Lung (tissue), 12 donors: ENCODE data around the gene PM20D1. TPM values are rescaled to one million over a fixed set of nuclear protein-coding genes. Genes with fewer than 3 reads are reported as not detected.

Experiments used
- ATAC-seq: fragments of 200-7000 bp; cut with Tn5 transposase; one replicate; pipeline ENCODE4 v1.9.1; 2020; ENCODE audit warnings: moderate number of reproducible peaks; ENCODE audit not compliant: insufficient read depth, low FRiP score
- DNase-seq, 3 donors: peaks; one replicate each; pipeline ENCODE4 v3.0.0-alpha.2; 2013 to 2017
- H3K27ac ChIP-seq, 2 donors: one replicate each; pipeline ENCODE4 v1.5.1; 2013; ENCODE audit warnings: mild to moderate bottlenecking in 2 of 2, moderate library complexity in 2 of 2, control low read depth in 1 of 2, inconsistent platforms in 1 of 2, low read depth in 1 of 2, low read length in 1 of 2
- H3K27me3 ChIP-seq, 3 donors: one replicate each; pipeline ENCODE4 v1.5.1; 2013; ENCODE audit warnings: low read length in 2 of 3; ENCODE audit not compliant: control insufficient read depth in 3 of 3, insufficient read depth in 3 of 3
- H3K36me3 ChIP-seq, 4 donors: one replicate each; pipeline ENCODE4 v1.5.1; 2013; ENCODE audit warnings: low read length in 4 of 4, mild to moderate bottlenecking in 1 of 4, moderate library complexity in 1 of 4; ENCODE audit not compliant: control insufficient read depth in 4 of 4, insufficient read depth in 4 of 4
- H3K4me1 ChIP-seq, 5 donors: one replicate each; pipeline ENCODE4 v1.5.1; 2013; ENCODE audit warnings: low read length in 5 of 5, mild to moderate bottlenecking in 2 of 5, moderate library complexity in 1 of 5; ENCODE audit not compliant: control insufficient read depth in 5 of 5, insufficient read depth in 5 of 5
- H3K4me3 ChIP-seq: one replicate; pipeline ENCODE4 v1.5.1; 2013; ENCODE audit warnings: mild to moderate bottlenecking, control low read depth, moderate library complexity
- H3K9ac ChIP-seq, 2 donors: one replicate each; pipeline ENCODE4 v1.5.1; 2013; ENCODE audit warnings: low read length in 2 of 2, control low read depth in 1 of 2; ENCODE audit not compliant: insufficient read depth in 1 of 2
- H3K9me3 ChIP-seq, 4 donors: one replicate each; pipeline ENCODE4 v1.5.1; 2013; ENCODE audit warnings: low read length in 3 of 4, mild to moderate bottlenecking in 1 of 4, moderate library complexity in 1 of 4; ENCODE audit not compliant: control insufficient read depth in 4 of 4, insufficient read depth in 3 of 4
- CTCF ChIP-seq: IDR thresholded peaks from 2 replicates; pipeline ENCODE4 v1.5.1; 2012; ENCODE audit warnings: mild to moderate bottlenecking; ENCODE audit errors: control extremely low read depth, extremely low read depth
- WGBS, 2 donors: extraction: QIAGEN DNeasy Blood & Tissue Kit; methylation state at CpG; one replicate each; pipeline ENCODE4 v1.1.7; 2013; 5-methylcytosine and 5-hydroxymethylcytosine counted together
- polyA plus RNA-seq, 2 donors: library from polyadenylated mRNA; stranded (reverse); fragments of 200-250 nt; gene quantifications; one replicate each; pipeline ENCODE4 v1.2.1, GENCODE V29; 2013
- total RNA-seq, 2 donors: library from RNA; depleted of rRNA in 1 of 2; stranded (reverse); fragments of >200 nt in 1 of 2; gene quantifications; one replicate each; pipeline ENCODE4 v1.2.1, GENCODE V29; 2014 to 2021
- donor health status: control.
- donor health status: control.
- donor health status: Bipolar disorder and iron deficiency.
- donor health status: healthy.
- donor health status: DM: yes; HTN: yes; CAD: no.

PM20D1 gene
- total and polyA plus RNA-seq, 4 donors = 0.06 to 0.48 (median 0.28) TPM; not detected in 1

GRCh38 chr1:205797168-205797567, 52.8 kb downstream of the PM20D1 start:
- Histone ChIP-seq H3K27ac (no peak overlapping the region), H3K9me3 (no peaks in the 10 kb centered on the region), H3K36me3 (peaks cover 14 to 46% (median 30%) of the 10 kb centered on the region in 4 donors), H3K9ac (no peak overlapping the region), H3K4me3 (no peak overlapping the region), H3K4me1 (peaks cover 0 to 11% (median 0%) of the 10 kb centered on the region in 5 donors), H3K27me3 (no peaks in the 10 kb centered on the region)
- ATAC-seq (no peak), DNase-seq (no peak)
- WGBS, 2 donors = 93 to 96% methylated on average over 2 of the region's 2 CpGs
- no peak for TF ChIP-seq CTCF

- no peaks in the 10 kb centered on the region for H3K4me1 ChIP-seq
- H3K9ac ChIP-seq = no peak overlapping the region
- 47 to 65% methylated on average over 5 of the region's 5 CpGs for WGBS, 2 donors
- H3K9me3 ChIP-seq = no peaks in the 10 kb centered on the region
- no peak for TF ChIP-seq CTCF
- H3K27ac ChIP-seq = no peak overlapping the region
- no peaks in the 10 kb centered on the region for H3K27me3 ChIP-seq
- no peak for ATAC-seq
- H3K4me3 ChIP-seq = no peak overlapping the region
- H3K36me3 ChIP-seq = peaks cover 23 to 44% (median 33%) of the 10 kb centered on the region in 4 donors
- no peak for DNase-seq
Measured at GRCh38 chr1:205794011-205794730, 55.8 kb downstream of the PM20D1 start.

DNA sequence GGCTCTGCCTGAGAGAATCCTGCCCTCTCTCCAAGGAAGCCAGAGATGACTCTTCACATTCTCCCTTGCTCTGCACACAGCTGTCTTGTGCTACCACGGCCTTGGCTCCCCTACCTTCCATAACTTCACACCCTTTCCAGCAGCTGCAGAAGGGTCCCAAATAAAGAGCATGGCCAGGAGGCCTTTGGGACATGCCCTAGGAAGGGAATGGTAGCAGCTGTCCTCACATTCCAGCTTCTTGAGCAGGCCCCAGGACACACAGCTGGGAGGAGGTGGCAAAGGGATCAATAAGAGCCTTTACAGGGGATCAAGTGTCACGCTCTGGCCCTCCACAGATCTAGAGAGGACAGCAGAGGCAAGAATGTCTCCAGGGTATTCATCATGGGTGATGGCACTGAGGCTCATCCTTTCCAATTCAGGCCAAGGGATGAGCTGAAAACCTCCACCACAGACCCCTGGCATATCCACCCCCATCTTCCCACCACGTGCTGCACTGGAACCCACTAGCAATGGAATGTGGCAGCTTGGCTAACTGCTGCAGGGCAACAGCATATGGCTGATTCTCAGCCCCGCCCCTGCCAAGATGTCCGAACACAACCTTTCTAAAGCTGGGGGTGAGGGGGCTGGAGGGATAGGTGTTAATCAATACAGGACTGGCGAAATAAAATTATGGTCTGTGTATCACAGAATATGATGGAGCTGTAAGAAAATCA, 56.8 kb downstream of the PM20D1 start:
- peaks cover 22 to 37% (median 28%) of the 10 kb centered on the region in 4 donors for H3K36me3 ChIP-seq
- DNase-seq (no peak), ATAC-seq (no peak)
- no peak overlapping the region for H3K9ac ChIP-seq
- H3K9me3 ChIP-seq = no peaks in the 10 kb centered on the region
- no peak for TF ChIP-seq CTCF
- H3K27me3 ChIP-seq = no peaks in the 10 kb centered on the region
- H3K4me3 ChIP-seq = no peak overlapping the region
- 65 to 85% methylated on average over 6 of the region's 6 CpGs for WGBS, 2 donors
- H3K4me1 ChIP-seq = no peaks in the 10 kb centered on the region
- H3K27ac ChIP-seq = no peak overlapping the region
